PC-9 (cell line): ENCODE data around the gene DNASE1L1.

ENCODE experiments used
- CTCF ChIP-seq: fragments of 200-600 bp; sonication (generic); conservative IDR thresholded peaks from 2 replicates; pipeline ENCODE4 v1.6.1; 2017; ENCODE audit warnings: mixed run types, antibody characterized with exemption, mild to moderate bottlenecking, moderate library complexity
- EZH2 ChIP-seq: fragments of 200-600 bp; sonication (generic); IDR thresholded peaks from 2 replicates; pipeline ENCODE4 v1.8.0; 2017; ENCODE audit warnings: antibody characterized with exemption, low read depth

GRCh38 chrX:154419189-154419588 lies 10.1 kb upstream of the DNASE1L1 start:
- TF ChIP-seq CTCF, result no peak
- TF ChIP-seq EZH2, result no peak
